ENCODE results near the gene NACC2. TPM values are rescaled to one million over a fixed set of nuclear protein-coding genes. Genes with fewer than 3 reads are reported as not detected.
A peak's percentile ranks its signal among the peaks of the same experiment; 100 is the strongest.

Gene NACC2
- total RNA-seq, 1 donor from 2014 or later, result 4.5 TPM

DNA sequence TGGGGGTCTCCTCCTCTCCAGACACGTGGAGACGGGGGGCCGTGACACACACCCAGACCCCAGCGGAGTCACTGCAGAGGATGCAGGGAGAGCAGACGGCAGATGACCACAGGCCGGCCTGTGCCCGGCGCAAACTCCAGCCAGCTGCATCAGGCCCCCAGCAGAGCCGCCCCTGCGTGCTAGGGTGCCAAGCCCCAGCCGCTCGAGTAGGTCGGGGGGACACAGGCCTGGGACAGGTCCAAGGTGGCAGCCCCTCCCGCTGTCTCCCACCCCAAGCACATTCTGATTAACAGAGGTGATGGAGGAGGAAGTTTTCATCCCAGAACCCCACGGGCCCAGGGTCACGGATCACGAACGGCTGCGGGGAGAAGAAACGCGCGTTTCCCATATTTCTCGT lies 14.4 kb downstream of the NACC2 start:
- DNase-seq (ENCODE audit: low spot score), result peak; percentile 1
- H4K20me1 ChIP-seq (ENCODE audit: low read depth), result no peaks in the 10 kb centered on the region
- H3K36me3 Mint-ChIP-seq, result no peaks in the 10 kb centered on the region

DNA sequence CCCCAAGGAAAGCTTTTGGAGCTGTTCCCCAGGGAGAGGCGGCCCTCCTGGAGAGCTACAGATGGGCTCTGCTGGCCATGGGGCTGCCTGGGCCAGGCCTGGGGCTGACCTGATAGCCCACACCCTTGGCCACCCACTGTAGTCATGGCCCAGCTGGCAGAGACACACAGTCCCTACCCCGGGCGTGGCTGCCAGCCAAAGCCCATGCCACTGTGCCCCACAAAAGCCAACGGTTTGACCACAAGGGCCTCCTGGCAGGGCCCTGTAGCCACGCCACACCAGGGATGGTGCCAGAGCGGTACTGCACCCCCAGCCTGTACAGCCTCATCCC lies 15.2 kb downstream of the NACC2 start:
- no peaks in the 10 kb centered on the region for H3K79me2 ChIP-seq (ENCODE audit: low read depth)

More for the DNA sequence above, 14.4 kb downstream of the NACC2 start:
- Histone ChIP-seq H3K4me3 (no peak overlapping the region), H3F3A (ENCODE audit: low read depth) (no peaks in the 10 kb centered on the region), H3K9ac (no peak overlapping the region), H3K4me2 (no peak overlapping the region), H3K4me1 (peaks cover 3% of the 10 kb centered on the region), H3K27me3 (no peaks in the 10 kb centered on the region), H3K79me2 (ENCODE audit: low read depth) (no peaks in the 10 kb centered on the region), H3K9me3 (ENCODE audit: low read depth) (no peaks in the 10 kb centered on the region), H3K27ac (no peak overlapping the region), H3K36me3 (no peaks in the 10 kb centered on the region), H2AFZ (replicated peaks) (no peak overlapping the region)
- Mint-ChIP-seq H3K9me3 (no peaks in the 10 kb centered on the region), H3K27me3 (ENCODE audit: insufficient read depth, low read depth) (peaks cover 11% of the 10 kb centered on the region), H3K4me1 (peaks cover 7% of the 10 kb centered on the region), H3K27ac (no peak overlapping the region), H3K4me3 (no peak overlapping the region)
- no peak for TF ChIP-seq EZH2phosphoT487 (IDR thresholded peaks at IDR 0.05)
- TF ChIP-seq, protein P1, sequence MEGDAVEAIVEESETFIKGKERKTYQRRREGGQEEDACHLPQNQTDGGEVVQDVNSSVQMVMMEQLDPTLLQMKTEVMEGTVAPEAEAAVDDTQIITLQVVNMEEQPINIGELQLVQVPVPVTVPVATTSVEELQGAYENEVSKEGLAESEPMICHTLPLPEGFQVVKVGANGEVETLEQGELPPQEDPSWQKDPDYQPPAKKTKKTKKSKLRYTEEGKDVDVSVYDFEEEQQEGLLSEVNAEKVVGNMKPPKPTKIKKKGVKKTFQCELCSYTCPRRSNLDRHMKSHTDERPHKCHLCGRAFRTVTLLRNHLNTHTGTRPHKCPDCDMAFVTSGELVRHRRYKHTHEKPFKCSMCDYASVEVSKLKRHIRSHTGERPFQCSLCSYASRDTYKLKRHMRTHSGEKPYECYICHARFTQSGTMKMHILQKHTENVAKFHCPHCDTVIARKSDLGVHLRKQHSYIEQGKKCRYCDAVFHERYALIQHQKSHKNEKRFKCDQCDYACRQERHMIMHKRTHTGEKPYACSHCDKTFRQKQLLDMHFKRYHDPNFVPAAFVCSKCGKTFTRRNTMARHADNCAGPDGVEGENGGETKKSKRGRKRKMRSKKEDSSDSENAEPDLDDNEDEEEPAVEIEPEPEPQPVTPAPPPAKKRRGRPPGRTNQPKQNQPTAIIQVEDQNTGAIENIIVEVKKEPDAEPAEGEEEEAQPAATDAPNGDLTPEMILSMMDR (IDR thresholded peaks at IDR 0.05), result no peak
- no peak for TF ChIP-seq EZH2 (IDR thresholded peaks at IDR 0.05)

DNA sequence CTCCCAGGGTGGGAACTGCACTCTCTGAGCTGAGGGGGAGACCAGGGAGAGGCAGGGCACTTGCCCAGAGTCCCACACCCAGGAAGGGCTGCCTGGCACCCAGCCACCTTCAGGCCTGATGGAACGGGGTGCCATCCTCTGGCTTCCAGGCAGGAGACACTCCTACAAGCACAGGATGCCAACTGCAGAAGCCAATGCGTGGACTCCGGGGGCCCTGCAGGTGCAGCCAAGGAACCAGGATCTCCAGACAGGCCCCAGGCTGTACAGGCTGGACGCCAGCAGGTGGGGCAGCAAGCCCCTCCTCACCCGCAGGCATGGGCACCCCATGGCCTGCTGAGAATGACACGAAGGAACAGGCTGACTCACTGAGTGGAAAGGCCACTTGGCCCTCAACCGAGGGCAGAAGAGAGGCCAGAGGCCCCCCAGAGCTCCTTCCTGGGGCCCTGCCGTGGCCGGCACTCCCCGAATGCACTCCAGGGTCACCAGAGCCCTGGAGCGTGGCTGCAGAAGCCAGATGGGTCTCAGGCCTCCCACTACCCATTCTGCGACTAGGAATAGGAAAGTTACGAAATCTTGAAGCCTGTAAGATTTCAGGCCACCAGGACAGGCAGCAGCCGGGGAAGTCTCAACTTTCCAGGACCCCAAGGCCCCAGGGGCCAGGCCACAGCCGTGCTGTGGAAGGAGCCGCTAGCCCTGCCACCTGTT lies 15.7 kb downstream of the NACC2 start:
- H3K27ac ChIP-seq, result no peak overlapping the region
- H2AFZ ChIP-seq (replicated peaks), result no peak overlapping the region
- H3K9me3 ChIP-seq (ENCODE audit: low read depth), result no peaks in the 10 kb centered on the region
- no peaks in the 10 kb centered on the region for H3K9me3 Mint-ChIP-seq
- no peaks in the 10 kb centered on the region for H4K20me1 ChIP-seq (ENCODE audit: low read depth)
- H3K4me3 ChIP-seq, result no peak overlapping the region
- DNase-seq (ENCODE audit: low spot score), result peak; percentile 16
- peak overlapping the region; percentile 92 for H3K27ac Mint-ChIP-seq
- no peak overlapping the region for H3K9ac ChIP-seq
- no peaks in the 10 kb centered on the region for H3F3A ChIP-seq (ENCODE audit: low read depth)
- no peak overlapping the region for H3K4me2 ChIP-seq
- H3K79me2 ChIP-seq (ENCODE audit: low read depth), result no peaks in the 10 kb centered on the region
- no peak for TF ChIP-seq EZH2phosphoT487 (IDR thresholded peaks at IDR 0.05)
- TF ChIP-seq EZH2 (IDR thresholded peaks at IDR 0.05), result no peak
- TF ChIP-seq, protein P1 (IDR thresholded peaks at IDR 0.05), result peak; percentile 4
- H3K27me3 ChIP-seq, result no peaks in the 10 kb centered on the region
- H3K27me3 Mint-ChIP-seq (ENCODE audit: insufficient read depth, low read depth), result peaks cover 12% of the 10 kb centered on the region
- peaks cover 3% of the 10 kb centered on the region for H3K4me1 ChIP-seq
- peak overlapping the region; percentile 50 for H3K4me3 Mint-ChIP-seq
- H3K4me1 Mint-ChIP-seq, result peaks cover 7% of the 10 kb centered on the region
- H3K36me3 Mint-ChIP-seq, result no peaks in the 10 kb centered on the region
- H3K36me3 ChIP-seq, result no peaks in the 10 kb centered on the region

More for the DNA sequence above, 15.2 kb downstream of the NACC2 start:
- DNase-seq (ENCODE audit: low spot score), result no peak
- H2AFZ ChIP-seq (replicated peaks), result no peak overlapping the region
- H3K36me3 Mint-ChIP-seq, result no peaks in the 10 kb centered on the region
- no peak overlapping the region for H3K4me3 ChIP-seq
- no peak overlapping the region for H3K27ac Mint-ChIP-seq
- H3K4me1 Mint-ChIP-seq, result peaks cover 7% of the 10 kb centered on the region
- no peaks in the 10 kb centered on the region for H3K36me3 ChIP-seq
- no peaks in the 10 kb centered on the region for H4K20me1 ChIP-seq (ENCODE audit: low read depth)
- H3K4me2 ChIP-seq, result no peak overlapping the region
- no peaks in the 10 kb centered on the region for H3F3A ChIP-seq (ENCODE audit: low read depth)
- no peaks in the 10 kb centered on the region for H3K9me3 ChIP-seq (ENCODE audit: low read depth)
- H3K4me3 Mint-ChIP-seq, result no peak overlapping the region
- no peak overlapping the region for H3K27ac ChIP-seq
- H3K9ac ChIP-seq, result no peak overlapping the region
- no peaks in the 10 kb centered on the region for H3K9me3 Mint-ChIP-seq
- no peaks in the 10 kb centered on the region for H3K27me3 ChIP-seq
- TF ChIP-seq EZH2 (IDR thresholded peaks at IDR 0.05), result no peak
- TF ChIP-seq EZH2phosphoT487 (IDR thresholded peaks at IDR 0.05), result no peak
- TF ChIP-seq, protein P1 (IDR thresholded peaks at IDR 0.05), result no peak
- peaks cover 3% of the 10 kb centered on the region for H3K4me1 ChIP-seq
- peaks cover 14% of the 10 kb centered on the region for H3K27me3 Mint-ChIP-seq (ENCODE audit: insufficient read depth, low read depth)

Data from neural progenitor cell (in vitro differentiated cells).